ENCODE data around the gene PHF21B. TPM values are rescaled to one million over a fixed set of nuclear protein-coding genes. Genes with fewer than 3 reads are reported as not detected.
A peak's percentile ranks its signal among the peaks of the same experiment; 100 is the strongest.
"Not testable (repeated sequence)": the region's sequence is repeated elsewhere in the genome, so short reads cannot be mapped to it uniquely, and the experiment has no call there.

The PHF21B gene
- total RNA-seq, 2 donors from 2014 or later = 0.07 TPM; not detected in 1

DNA sequence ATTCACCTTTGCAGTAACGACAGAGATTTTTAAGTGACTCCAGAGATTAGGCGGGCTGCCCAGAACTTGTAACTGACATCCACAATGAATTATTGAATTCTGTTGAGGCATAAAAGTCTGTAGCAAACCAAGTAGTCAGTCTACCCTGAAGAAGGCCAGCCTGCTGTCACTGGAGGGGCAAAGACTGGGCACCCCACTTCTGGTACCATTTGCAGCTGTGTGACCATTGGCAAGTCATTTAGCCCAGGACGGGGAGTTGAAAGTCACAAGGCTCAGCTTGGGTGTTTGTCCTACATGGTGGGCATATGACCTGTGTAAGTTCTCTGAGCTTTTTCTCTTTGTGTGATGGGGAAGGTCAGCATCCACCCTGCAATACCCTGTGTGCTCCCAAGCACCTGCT lies 138.0 kb downstream of the PHF21B start:
- no peak for DNase-seq (ENCODE audit: low spot score in 2 of 2)
- Mint-ChIP-seq H3K9me3 (peaks cover 4 to 11% of the 10 kb centered on the region in 2 donors), H3K36me3 (peaks cover 0 to 8% of the 10 kb centered on the region in 2 donors), H3K27ac (no peak overlapping the region)
- ATAC-seq = no peak

DNA sequence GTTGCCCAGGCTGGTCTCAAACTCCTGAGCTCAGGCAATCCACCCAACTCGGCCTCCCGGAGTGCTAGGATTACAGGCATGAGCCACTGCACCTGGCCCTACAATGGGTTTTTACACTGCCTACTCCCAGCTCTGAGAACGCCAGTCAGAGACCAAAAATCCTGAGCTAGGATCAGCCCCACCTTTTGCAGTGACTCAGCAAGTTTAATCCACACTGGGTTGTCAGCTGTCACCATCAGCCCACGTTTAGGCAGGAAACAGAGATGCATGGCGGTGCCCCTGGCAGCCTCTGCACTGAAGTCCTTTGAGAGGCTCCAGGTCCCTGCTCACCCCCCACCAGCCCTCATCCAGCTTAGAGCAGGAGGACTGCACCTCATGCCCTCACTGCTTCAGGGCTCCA lies 139.8 kb downstream of the PHF21B start:
- peaks cover 0 to 8% of the 10 kb centered on the region in 2 donors for H3K36me3 Mint-ChIP-seq
- H3K9me3 Mint-ChIP-seq = peaks cover 4 to 7% of the 10 kb centered on the region in 2 donors
- ATAC-seq (no peak), DNase-seq (ENCODE audit: low spot score in 2 of 2) (no peak)
- H3K27ac Mint-ChIP-seq = no peak overlapping the region

DNA sequence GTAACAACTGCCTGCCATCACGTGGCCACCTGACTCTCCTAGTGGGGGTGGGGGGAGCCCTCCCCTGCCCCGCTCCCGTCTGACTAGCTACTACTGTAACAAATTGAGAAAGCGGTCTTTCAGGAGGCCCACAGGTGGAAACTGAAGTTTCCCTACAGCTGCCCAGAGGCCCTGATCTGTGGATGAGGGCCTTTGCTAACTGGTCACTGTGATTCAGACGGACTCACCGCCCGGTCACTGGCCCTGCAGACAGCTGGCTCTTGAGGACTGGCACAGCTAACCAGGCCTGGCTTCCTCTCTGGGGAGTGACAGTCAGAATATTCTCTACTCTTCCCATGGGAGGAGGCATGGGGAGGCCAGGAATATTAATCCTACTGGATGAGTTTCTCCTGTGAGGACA lies 140.6 kb downstream of the PHF21B start:
- Mint-ChIP-seq H3K27ac (no peak overlapping the region), H3K9me3 (peaks cover 4 to 7% of the 10 kb centered on the region in 2 donors), H3K36me3 (peaks cover 0 to 8% of the 10 kb centered on the region in 2 donors)
- DNase-seq (ENCODE audit: low spot score in 2 of 2) (no peak), ATAC-seq (no peak)

DNA sequence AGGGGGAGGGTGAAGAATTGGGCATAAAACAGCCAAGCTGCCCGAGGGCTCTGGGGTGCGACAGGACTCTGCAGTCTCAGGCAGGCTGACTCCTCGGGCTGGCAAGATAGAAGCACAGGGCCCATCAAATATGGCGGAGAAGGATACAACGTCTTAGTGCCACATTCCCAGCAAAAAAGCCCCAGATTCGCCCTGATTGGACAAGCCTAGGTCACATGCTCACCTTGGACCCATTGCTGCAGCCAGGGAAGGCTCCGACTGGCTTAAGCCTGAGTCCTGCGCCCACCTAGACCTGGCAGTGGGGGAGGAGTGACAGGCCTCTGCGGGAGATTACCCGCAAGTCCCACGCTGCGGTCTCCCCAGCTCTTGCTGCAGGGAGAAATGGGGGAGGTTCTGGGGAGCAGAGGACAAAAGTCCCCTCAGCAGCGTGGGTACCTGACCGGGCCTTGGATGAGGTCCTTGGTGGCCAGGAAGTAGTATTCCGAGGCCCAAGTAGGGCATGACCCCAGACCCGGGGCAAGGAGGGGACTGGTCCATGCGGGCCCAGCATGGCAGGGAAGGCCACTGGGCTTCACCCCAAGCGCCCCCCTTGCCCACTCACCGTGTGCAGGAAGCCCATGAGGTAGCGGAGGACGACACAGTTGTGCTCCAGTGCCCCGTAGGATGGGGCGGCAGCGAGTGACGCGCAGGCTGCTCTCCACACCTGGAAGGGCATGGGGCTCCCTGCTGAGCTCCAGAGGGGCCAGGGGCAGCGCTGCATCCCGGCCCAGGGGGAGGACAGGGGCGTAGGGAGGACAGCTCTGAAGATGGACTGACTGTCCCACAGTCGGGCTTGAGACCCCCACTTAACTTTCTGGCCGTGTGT lies 144.4 kb downstream of the PHF21B start:
- ATAC-seq = no peak
- Mint-ChIP-seq H3K27ac (no peak overlapping the region), H3K9me3 (no peaks in the 10 kb centered on the region), H3K36me3 (no peaks in the 10 kb centered on the region)
- no peak for DNase-seq (ENCODE audit: low spot score in 2 of 2)

GRCh38 chr22:44862981-44863860 lies 146.6 kb downstream of the PHF21B start:
- H3K27ac Mint-ChIP-seq = no peak overlapping the region
- H3K9me3 Mint-ChIP-seq = no peaks in the 10 kb centered on the region
- no peaks in the 10 kb centered on the region for H3K36me3 Mint-ChIP-seq
- DNase-seq (ENCODE audit: low spot score in 2 of 2) (no peak), ATAC-seq (no peak)

DNA sequence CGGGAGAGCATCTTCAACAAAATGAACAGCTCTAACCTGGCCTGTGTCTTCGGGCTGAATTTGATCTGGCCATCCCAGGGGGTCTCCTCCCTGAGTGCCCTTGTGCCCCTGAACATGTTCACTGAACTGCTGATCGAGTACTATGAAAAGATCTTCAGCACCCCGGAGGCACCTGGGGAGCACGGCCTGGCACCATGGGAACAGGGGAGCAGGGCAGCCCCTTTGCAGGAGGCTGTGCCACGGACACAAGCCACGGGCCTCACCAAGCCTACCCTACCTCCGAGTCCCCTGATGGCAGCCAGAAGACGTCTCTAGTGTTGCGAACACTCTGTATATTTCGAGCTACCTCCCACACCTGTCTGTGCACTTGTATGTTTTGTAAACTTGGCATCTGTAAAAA lies 147.5 kb downstream of the PHF21B start:
- Mint-ChIP-seq H3K9me3 (no peaks in the 10 kb centered on the region), H3K36me3 (no peaks in the 10 kb centered on the region), H3K27ac (no peak overlapping the region)
- no peak for ATAC-seq
- DNase-seq (ENCODE audit: low spot score in 2 of 2) = no peak

DNA sequence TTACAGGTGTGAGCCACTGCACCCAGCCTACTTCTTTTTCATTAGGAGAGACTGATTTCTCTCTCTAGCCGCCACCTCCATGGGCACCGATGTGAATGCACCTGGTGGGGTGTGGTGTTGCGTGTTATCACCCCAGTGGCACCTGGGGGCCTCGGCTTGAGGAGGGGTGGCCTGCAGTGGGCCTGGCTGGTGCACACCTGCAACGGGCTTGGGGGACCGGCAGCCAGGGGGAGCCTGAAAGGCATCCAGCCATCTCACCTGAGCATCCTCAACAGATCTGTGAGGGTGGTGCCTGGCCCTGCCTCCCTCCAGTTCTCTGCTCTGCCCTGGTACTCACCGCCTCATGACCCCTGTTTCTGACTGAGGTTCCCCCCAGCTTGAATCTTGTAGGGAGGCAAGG lies 148.6 kb downstream of the PHF21B start:
- Mint-ChIP-seq H3K9me3 (no peaks in the 10 kb centered on the region), H3K27ac (no peak overlapping the region), H3K36me3 (no peaks in the 10 kb centered on the region)
- no peak for ATAC-seq
- DNase-seq (ENCODE audit: low spot score in 2 of 2) = no peak

DNA sequence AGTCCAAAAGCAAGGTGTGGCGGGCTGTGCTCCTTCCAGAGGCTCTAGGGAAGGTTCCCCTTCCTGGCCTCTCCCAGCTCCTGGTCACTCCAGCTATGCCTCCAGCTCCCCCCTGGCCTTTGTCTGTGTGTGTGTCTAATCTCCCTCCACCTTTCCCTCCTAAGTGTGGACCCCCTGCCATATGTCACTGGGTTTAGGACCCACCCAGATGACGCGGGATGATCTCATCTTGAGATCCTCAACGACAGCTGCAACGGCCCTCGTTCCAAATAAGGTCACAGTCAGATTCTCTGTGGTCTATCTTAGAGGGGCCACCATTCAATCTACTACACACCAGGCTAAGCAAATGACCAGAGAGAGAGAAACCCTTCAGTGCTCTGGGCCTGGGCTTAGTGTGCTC lies 149.5 kb downstream of the PHF21B start:
- no peaks in the 10 kb centered on the region for H3K9me3 Mint-ChIP-seq

DNA sequence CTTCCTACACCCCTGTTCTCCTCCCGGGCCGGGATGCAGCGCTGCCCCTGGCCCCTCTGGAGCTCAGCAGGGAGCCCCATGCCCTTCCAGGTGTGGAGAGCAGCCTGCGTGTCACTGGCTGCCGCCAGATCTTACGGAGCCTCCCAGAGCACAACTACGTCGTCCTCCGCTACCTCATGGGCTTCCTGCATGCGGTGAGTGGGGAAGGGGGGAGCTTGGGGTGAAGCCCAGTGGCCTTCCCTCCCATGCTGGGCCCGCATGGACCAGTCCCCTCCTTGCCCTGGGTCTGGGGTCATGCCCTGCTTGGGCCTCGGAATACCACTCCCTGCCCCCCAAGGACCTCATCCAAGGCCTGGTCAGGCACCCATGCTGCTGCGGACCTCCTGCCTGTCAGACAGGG lies 150.2 kb downstream of the PHF21B start:
- ATAC-seq = no peak
- DNase-seq (ENCODE audit: low spot score in 2 of 2) = no peak
- no peaks in the 10 kb centered on the region for H3K36me3 Mint-ChIP-seq
- no peaks in the 10 kb centered on the region for H3K9me3 Mint-ChIP-seq
- no peak overlapping the region for H3K27ac Mint-ChIP-seq

More for the DNA sequence above, 149.5 kb downstream of the PHF21B start:
- H3K36me3 Mint-ChIP-seq = no peaks in the 10 kb centered on the region
- DNase-seq (ENCODE audit: low spot score in 2 of 2) (no peak), ATAC-seq (no peak)
- H3K27ac Mint-ChIP-seq = no peak overlapping the region

DNA sequence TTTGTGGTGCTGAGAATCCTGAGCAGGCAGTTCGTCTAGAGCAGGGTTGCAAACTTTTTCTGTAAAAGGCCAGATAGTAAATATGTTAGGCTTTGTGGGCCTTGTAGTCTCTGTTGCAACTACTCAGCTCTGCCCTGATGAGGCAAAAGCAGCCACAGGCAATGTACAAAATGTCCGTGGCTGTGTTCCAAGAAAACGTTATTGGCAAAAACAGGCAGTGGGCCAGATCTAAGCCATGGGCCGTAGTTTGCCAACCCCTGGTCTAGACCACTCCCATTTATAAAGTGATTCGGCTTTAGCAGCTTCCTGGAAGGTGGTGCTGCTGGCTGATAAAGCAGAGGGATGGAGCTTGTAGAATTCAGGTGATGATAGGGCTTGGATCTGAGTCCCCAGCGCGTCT lies 151.0 kb downstream of the PHF21B start:
- H3K36me3 Mint-ChIP-seq; H3K9me3 Mint-ChIP-seq; ATAC-seq; DNase-seq (ENCODE audit: low spot score in 2 of 2); H3K27ac Mint-ChIP-seq: not testable (repeated sequence)

- H3K27ac Mint-ChIP-seq = peak overlapping the region; percentile 22 to 67
- no peaks in the 10 kb centered on the region for H3K36me3 Mint-ChIP-seq
- ATAC-seq (peak; percentile 64 to 83), DNase-seq (ENCODE audit: low spot score in 2 of 2) (peak in 1 of 2 donors; percentile 41)
- no peaks in the 10 kb centered on the region for H3K9me3 Mint-ChIP-seq
Observed at GRCh38 chr22:44855855-44856254, 153.9 kb downstream of the PHF21B start.

DNA sequence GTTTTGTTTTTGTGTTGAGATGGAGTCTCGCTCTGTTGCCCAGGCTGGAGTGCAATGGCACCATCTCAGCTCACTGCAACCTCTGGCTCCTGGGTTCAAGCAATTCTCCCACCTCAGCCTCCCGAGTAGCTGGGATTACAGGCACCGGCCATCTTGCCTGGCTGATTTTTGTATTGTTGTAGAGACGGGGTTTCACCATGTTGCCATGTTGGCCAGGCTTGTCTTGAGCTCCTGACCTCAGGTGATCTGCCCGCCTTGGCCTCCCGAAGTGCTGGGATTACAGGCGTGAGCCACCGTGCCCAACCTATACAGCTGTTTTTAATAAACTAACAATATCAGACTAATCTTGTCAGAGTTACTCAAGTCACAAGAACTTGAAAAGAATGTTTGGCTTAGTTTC lies 155.2 kb downstream of the PHF21B start:
- H3K9me3 Mint-ChIP-seq, ATAC-seq, H3K27ac Mint-ChIP-seq, H3K36me3 Mint-ChIP-seq: not testable (repeated sequence)
- DNase-seq (ENCODE audit: low spot score in 2 of 2) = peak in 1 of 2 donors; percentile 23

DNA sequence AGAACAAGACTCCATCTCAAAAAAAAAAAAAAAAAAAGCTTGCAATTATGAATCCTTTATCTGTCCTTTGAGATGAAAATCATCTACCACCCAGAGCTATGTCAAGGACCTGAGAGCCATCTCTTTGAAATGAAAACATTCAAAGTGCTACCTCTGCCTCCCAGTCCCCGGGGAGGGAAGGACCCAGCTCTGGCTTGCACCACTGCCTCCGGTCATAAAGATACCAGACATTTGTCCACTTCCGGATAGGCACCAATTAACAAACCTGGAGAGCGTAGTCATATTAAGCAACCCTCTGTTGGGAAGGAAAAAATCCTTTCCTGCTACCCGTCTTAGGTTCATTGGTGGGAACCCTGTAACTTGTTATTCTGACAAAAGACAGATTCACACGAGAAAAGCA lies 158.9 kb downstream of the PHF21B start:
- DNase-seq (ENCODE audit: low spot score in 2 of 2) = no peak
- H3K9me3 Mint-ChIP-seq = no peaks in the 10 kb centered on the region
- no peak for ATAC-seq
- peak overlapping the region in 1 of 2 donors; percentile 85 for H3K27ac Mint-ChIP-seq
- no peaks in the 10 kb centered on the region for H3K36me3 Mint-ChIP-seq

DNA sequence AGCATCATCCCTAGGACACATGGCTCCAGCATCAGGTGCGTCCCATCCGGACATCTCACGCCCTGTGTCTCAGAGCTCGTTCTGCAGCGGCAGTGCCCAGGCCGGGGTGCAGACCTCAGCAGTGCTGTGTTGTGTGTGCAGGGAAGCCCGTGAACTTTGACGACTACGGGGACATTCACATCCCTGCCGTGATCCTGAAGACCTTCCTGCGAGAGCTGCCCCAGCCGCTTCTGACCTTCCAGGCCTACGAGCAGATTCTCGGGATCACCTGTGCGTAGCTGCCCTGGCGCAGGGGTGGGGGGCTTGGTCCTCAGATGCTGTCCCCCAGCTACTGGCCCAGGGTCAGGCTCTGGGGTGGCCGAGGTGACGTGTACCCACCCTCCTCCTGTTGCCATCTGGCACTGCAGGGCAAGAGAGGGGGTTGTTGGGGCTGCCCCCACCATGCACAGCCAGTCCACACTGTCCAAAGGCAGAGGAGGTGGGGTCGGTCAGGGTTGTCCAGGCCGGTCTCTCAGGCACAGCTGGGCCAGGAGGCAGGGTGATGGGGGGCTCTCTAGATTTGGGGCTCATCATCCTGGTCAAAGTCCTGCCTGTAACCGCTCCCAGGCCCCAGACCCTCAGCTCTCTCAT lies 160.9 kb downstream of the PHF21B start:
- Mint-ChIP-seq H3K9me3 (peaks cover 0 to 6% of the 10 kb centered on the region in 2 donors), H3K36me3 (peaks cover 0 to 9% of the 10 kb centered on the region in 2 donors)
- ATAC-seq = no peak

DNA sequence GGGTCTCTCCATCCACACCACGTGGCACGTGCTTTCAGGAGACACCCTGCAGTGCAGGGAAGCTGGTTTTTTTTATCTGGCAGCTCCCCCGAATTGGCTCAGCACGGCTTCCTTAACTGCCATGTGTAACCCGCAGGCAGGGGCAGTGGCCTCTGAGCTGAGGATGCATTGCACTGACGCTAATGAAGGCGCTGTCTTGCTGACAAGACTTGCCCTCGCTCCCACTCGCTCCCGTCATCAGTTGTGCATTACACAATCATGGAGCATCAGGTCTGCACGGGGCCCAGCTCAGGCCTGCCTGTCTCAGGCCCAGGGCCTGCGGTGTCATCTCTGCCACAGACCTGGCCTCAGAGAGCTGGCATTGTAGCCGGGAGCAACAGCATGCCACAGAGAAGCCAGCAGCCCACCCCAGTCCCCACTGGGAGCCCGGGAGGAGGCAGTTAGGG lies 161.5 kb downstream of the PHF21B start:
- ATAC-seq (no peak), DNase-seq (ENCODE audit: low spot score in 2 of 2) (no peak)
- Mint-ChIP-seq H3K9me3 (peaks cover 0 to 6% of the 10 kb centered on the region in 2 donors), H3K36me3 (peaks cover 0 to 9% of the 10 kb centered on the region in 2 donors), H3K27ac (no peak overlapping the region)

More for the DNA sequence above, 160.9 kb downstream of the PHF21B start:
- no peak for DNase-seq (ENCODE audit: low spot score in 2 of 2)
- H3K27ac Mint-ChIP-seq = no peak overlapping the region

GRCh38 chr22:44847892-44848291 lies 161.9 kb downstream of the PHF21B start:
- Mint-ChIP-seq H3K9me3 (peaks cover 0 to 6% of the 10 kb centered on the region in 2 donors), H3K36me3 (peaks cover 0 to 9% of the 10 kb centered on the region in 2 donors), H3K27ac (no peak overlapping the region)
- DNase-seq (ENCODE audit: low spot score in 2 of 2) (no peak), ATAC-seq (no peak)

GRCh38 chr22:44847380-44847779 lies 162.4 kb downstream of the PHF21B start:
- H3K27ac Mint-ChIP-seq = no peak overlapping the region
- ATAC-seq = no peak

More at GRCh38 chr22:44847380-44847779, 162.4 kb downstream of the PHF21B start:
- DNase-seq (ENCODE audit: low spot score in 2 of 2) = no peak
- Mint-ChIP-seq H3K9me3 (peaks cover 0 to 6% of the 10 kb centered on the region in 2 donors), H3K36me3 (peaks cover 0 to 9% of the 10 kb centered on the region in 2 donors)
